Adrenal gland (tissue), 5 donors: Measurements from ENCODE around the gene FILIP1.

Source experiments
- POLR2A ChIP-seq, 2 donors: fragments of 450-650 bp; IDR thresholded peaks; one replicate each; pipeline ENCODE4 v1.6.1; 2017; ENCODE audit warnings: antibody characterized with exemption in 2 of 2, mild to moderate bottlenecking in 2 of 2, moderate library complexity in 1 of 2
- TF ChIP-seq, protein P1 (sequence below), 6 experiments: fragments of 450-650 bp in 4 of 6; fragments of 200-600 bp in 2 of 6; sonication (generic) in 1 of 6; IDR thresholded peaks; 1 replicate in 5 of 6; 2 replicates in 1 of 6; pipeline versions ENCODE4 v1.5.1 to v1.8.0; 2016 to 2021; ENCODE audit warnings: antibody characterized with exemption in 6 of 6, mild to moderate bottlenecking in 2 of 6, moderate library complexity in 1 of 6
- donor health status: DM: no; HTN: no; CAD: no.

DNA sequence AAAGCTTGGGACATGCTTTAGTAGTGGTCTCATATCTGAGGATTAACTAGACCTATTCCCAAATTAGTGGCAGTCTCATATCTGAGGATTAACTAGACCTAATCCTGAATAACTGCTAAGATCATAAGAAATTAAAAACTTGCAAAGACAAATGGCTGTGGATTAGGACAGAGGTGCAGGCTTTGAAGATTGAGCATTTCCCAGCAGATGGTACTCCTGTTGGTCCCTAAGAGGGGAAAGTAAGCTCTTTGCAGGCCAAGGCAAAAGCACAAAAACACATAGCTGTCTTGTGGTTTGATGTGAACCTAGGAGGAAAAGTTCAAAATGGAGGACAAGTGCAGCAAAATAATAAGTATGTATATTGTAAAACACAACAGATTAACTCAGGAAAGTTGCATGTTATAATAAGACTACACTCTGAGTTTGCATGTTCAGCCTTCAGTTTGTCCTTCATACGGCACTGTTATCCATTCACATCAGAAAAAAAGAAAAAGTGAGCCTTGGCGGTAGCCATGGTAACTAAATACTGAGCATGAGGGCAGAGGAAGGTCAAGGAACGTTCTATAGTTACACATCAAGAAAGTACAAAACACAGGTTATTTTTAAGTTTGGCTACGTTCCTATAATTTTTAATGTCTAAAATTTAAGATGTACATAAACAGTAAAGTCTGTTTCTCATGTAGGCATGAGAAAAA is 62.8 kb downstream of the FILIP1 start:
- TF ChIP-seq, protein P1, sequence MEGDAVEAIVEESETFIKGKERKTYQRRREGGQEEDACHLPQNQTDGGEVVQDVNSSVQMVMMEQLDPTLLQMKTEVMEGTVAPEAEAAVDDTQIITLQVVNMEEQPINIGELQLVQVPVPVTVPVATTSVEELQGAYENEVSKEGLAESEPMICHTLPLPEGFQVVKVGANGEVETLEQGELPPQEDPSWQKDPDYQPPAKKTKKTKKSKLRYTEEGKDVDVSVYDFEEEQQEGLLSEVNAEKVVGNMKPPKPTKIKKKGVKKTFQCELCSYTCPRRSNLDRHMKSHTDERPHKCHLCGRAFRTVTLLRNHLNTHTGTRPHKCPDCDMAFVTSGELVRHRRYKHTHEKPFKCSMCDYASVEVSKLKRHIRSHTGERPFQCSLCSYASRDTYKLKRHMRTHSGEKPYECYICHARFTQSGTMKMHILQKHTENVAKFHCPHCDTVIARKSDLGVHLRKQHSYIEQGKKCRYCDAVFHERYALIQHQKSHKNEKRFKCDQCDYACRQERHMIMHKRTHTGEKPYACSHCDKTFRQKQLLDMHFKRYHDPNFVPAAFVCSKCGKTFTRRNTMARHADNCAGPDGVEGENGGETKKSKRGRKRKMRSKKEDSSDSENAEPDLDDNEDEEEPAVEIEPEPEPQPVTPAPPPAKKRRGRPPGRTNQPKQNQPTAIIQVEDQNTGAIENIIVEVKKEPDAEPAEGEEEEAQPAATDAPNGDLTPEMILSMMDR (IDR thresholded peaks at IDR 0.05): no peak
- TF ChIP-seq POLR2A (IDR thresholded peaks at IDR 0.05): no peak
